Memory B cell (primary cell): ENCODE data around the gene NDUFA7.
"Not testable (repeated sequence)": the region's sequence is repeated elsewhere in the genome, so short reads cannot be mapped to it uniquely, and the experiment has no call there.

Source experiments
- ATAC-seq: fragments of 150-1000 bp; cut with Tn5 transposase; 2 replicates; pipeline ENCODE4 v1.10.0; 2021; ENCODE audit warnings: low read depth, mild to moderate bottlenecking, moderate library complexity
- DNase-seq, 2 donors: peaks; one replicate each; pipeline ENCODE4 v3.0.0; 2022; ENCODE audit warnings: low spot score in 2 of 2
- H3K27ac Mint-ChIP-seq: one replicate; pipeline ENCODE4 v1.8.0; 2022; ENCODE audit warnings: mild to moderate bottlenecking, moderate library complexity, mixed read lengths
- H3K27me3 Mint-ChIP-seq: one replicate; pipeline ENCODE4 v1.8.0; 2022; ENCODE audit warnings: mixed read lengths
- H3K36me3 Mint-ChIP-seq: one replicate; pipeline ENCODE4 v1.8.0; 2022; ENCODE audit warnings: mild to moderate bottlenecking, mixed read lengths
- H3K4me1 Mint-ChIP-seq: one replicate; pipeline ENCODE4 v1.8.0; 2022; ENCODE audit warnings: mixed read lengths
- H3K4me3 Mint-ChIP-seq: one replicate; pipeline ENCODE4 v1.8.0; 2022; ENCODE audit warnings: mild to moderate bottlenecking, moderate library complexity, mixed read lengths
- H3K9me3 Mint-ChIP-seq: one replicate; pipeline ENCODE4 v1.8.0; 2022; ENCODE audit warnings: mixed read lengths

Gene NDUFA7

DNA sequence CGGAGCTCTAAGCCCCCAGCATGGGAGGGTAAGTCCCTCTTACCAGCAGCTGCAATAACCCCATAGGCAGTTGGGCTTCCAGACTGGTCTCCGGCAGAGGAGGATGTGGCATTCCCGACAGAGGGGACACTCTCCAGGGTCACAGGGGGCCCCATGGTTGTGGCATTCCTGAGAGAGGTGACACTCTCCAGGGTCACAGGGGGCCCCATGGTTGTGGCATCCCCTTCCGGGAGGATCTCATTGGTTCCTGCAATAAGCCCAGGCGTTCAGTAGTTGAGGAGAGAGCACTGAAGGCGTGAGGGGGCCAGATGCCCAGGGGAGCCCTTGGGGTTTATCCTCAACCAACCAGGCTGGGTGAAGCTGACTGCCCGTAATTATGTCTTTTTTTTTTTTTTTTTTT is 18.4 kb downstream of the NDUFA7 start:
- Mint-ChIP-seq H3K36me3 (no peaks in the 10 kb centered on the region), H3K4me3 (no peak overlapping the region), H3K9me3 (no peaks in the 10 kb centered on the region), H3K27me3 (no peaks in the 10 kb centered on the region), H3K27ac (no peak overlapping the region), H3K4me1 (peaks cover 9% of the 10 kb centered on the region)
- ATAC-seq, result no peak
- DNase-seq, result peak in 1 of 2 donors; percentile 7

DNA sequence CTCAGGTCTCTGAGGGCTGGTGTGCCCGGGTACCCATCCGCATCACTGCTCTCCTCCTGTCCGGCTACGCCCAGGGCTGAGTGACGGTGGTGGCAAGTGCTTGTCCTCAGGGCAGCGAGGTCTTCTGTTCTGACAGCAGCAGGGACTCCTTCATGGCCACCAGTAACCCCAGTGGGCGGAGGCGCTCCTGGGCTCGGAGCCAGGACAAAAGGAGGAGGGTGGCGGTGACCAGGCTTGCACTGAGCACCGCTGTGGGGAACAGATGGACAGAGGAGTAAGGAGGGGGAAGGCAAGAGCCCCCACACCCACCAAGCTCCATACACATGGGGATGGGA is 18.9 kb downstream of the NDUFA7 start:
- no peak overlapping the region for H3K4me3 Mint-ChIP-seq
- ATAC-seq (no peak), DNase-seq (no peak)
- no peak overlapping the region for H3K27ac Mint-ChIP-seq
- no peaks in the 10 kb centered on the region for H3K9me3 Mint-ChIP-seq
- peaks cover 5% of the 10 kb centered on the region for H3K4me1 Mint-ChIP-seq
- H3K36me3 Mint-ChIP-seq, result no peaks in the 10 kb centered on the region
- H3K27me3 Mint-ChIP-seq, result no peaks in the 10 kb centered on the region

DNA sequence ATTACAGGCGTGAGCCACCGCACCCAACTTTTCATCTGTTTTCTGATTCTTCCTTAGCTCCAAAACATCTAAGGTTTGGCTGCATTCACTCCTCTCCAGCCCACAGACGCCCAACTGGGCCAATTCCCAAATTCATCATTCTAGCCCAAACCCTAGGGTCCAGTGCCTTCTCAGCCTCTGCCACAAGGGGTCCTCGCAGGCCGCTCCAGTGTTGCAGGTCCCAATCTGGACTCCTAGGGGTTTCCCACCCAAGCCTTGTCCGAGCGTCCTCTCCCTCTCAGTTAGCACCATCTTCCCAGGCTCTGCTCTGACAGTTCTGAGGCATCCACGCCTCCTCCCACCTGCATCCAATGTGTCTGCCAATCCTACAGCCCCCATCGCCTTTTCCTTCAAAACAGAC is 29.8 kb downstream of the NDUFA7 start:
- peak; percentile 47 for ATAC-seq
- H3K36me3 Mint-ChIP-seq, H3K27ac Mint-ChIP-seq, H3K27me3 Mint-ChIP-seq, H3K4me1 Mint-ChIP-seq, H3K9me3 Mint-ChIP-seq, DNase-seq, H3K4me3 Mint-ChIP-seq: not testable (repeated sequence)

DNA sequence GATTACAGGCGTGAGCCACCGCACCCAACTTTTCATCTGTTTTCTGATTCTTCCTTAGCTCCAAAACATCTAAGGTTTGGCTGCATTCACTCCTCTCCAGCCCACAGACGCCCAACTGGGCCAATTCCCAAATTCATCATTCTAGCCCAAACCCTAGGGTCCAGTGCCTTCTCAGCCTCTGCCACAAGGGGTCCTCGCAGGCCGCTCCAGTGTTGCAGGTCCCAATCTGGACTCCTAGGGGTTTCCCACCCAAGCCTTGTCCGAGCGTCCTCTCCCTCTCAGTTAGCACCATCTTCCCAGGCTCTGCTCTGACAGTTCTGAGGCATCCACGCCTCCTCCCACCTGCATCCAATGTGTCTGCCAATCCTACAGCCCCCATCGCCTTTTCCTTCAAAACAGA is 44.7 kb downstream of the NDUFA7 start:
- not testable (repeated sequence) for DNase-seq, H3K27me3 Mint-ChIP-seq, H3K4me1 Mint-ChIP-seq, H3K4me3 Mint-ChIP-seq, H3K27ac Mint-ChIP-seq, H3K36me3 Mint-ChIP-seq, H3K9me3 Mint-ChIP-seq
- ATAC-seq, result peak; percentile 51

DNA sequence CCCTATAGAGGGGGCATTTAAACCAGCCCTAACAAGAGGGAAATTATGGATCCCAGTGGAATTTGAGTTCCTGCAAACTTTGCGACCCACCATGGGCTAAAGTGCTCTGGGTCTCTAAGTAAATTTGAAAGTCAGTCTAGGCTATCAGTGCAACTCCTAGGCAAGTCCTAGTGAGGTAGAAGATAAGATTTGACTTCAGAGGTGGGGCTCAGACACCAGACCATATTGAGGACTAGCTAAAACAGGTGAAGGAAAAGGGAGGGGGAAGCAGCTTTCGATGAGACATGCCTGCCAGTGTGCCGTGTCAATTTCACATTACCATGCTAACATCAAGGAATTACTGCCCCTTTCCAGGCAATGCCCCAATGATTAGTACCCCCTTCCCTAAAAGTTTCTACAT is 51.5 kb downstream of the NDUFA7 start:
- no peaks in the 10 kb centered on the region for H3K9me3 Mint-ChIP-seq
- H3K27ac Mint-ChIP-seq, result peak overlapping the region; percentile 95
- ATAC-seq (no peak), DNase-seq (peak in 1 of 2 donors; percentile 10)
- H3K36me3 Mint-ChIP-seq, result no peaks in the 10 kb centered on the region
- H3K4me1 Mint-ChIP-seq, result peaks cover 13% of the 10 kb centered on the region
- H3K27me3 Mint-ChIP-seq, result no peaks in the 10 kb centered on the region
- peak overlapping the region; percentile 86 for H3K4me3 Mint-ChIP-seq

DNA sequence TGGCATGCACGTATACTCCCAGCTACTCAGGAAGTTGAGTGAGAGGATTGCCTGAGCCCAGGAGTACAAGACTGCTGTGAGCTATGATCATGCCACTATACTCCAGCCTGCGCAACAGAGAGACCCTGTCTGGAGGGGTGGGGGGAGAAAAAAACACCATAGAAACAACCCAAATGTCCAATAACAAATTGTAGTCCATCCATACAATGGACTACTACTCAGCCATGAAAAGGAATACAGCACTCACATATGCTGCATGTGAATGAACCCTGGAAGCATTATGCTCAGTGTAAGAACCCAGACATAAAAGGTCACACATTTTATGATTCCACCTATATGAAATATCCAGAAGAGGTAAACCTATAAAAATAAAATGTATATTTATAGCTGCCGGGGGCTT is 55.3 kb downstream of the NDUFA7 start:
- Mint-ChIP-seq H3K27me3 (no peaks in the 10 kb centered on the region), H3K4me1 (peaks cover 13% of the 10 kb centered on the region), H3K4me3 (no peak overlapping the region), H3K36me3 (peaks cover 9% of the 10 kb centered on the region), H3K9me3 (no peaks in the 10 kb centered on the region), H3K27ac (no peak overlapping the region)
- ATAC-seq (no peak), DNase-seq (no peak)

DNA sequence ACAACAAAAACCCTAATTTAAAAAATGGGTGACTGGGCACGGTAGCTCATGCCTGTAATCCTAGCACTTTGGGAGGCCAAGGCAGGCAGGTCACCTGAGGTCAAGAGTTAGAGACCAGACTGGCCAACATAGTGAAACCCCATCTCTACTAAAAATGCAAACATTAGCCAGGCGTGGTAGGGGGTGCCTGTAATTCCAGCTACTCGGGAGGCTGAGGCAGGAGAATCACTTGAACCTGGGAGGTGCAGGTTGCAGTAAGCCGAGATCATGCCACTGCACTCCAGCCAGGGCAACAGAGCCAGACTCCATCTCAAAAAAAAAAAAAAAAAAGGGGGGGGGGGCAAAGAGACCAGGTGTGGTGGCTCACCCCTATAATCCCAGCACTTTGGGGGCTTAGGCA is 56.9 kb downstream of the NDUFA7 start:
- Mint-ChIP-seq H3K4me1 (peaks cover 11% of the 10 kb centered on the region), H3K36me3 (peaks cover 16% of the 10 kb centered on the region)
- DNase-seq, H3K27me3 Mint-ChIP-seq, H3K4me3 Mint-ChIP-seq, ATAC-seq, H3K9me3 Mint-ChIP-seq, H3K27ac Mint-ChIP-seq: not testable (repeated sequence)

DNA sequence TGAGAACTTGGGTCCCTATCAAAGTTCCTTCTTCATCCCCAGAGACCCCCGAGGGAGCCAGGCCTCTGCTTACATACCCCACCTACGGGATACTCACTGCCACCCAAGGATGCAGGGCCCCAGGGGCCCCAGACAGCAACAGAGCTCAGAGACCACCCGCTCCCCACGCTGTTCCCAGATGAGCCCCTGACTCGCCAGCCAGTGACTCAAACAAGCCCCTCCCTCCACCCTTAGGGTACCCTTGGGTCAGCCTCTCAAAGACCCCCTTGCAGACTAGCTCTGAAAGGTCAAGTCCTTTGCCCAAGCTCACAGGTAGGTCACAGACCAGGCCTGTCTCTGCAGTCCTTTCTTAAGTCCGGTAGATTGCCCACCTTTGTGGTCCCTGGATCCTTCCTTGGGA is 58.7 kb downstream of the NDUFA7 start:
- Mint-ChIP-seq H3K4me1 (peaks cover 7% of the 10 kb centered on the region), H3K36me3 (peaks cover 27% of the 10 kb centered on the region), H3K27me3 (no peaks in the 10 kb centered on the region), H3K9me3 (no peaks in the 10 kb centered on the region), H3K27ac (no peak overlapping the region), H3K4me3 (no peak overlapping the region)
- DNase-seq (no peak), ATAC-seq (no peak)

DNA sequence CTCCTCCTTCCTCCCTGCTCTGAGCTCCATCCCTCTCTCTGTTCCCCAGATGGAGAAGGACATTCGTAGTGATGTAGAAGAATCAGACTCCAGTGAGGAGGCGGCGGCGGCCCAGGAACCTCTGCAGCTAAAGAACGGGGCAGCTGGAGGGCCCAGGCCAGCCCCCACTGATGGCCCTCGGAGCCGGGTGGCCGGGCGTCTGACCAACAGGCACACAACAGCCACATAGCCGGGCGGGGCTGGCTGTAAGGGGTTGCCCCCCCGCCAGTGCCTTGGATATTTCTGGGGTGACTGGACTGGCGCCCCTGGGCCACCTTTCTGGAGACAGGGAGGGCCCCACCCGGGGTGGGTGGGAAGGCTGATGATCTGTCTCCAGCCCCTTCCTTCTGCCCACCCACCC is 59.3 kb downstream of the NDUFA7 start:
- Mint-ChIP-seq H3K4me3 (no peak overlapping the region), H3K36me3 (peaks cover 32% of the 10 kb centered on the region), H3K27me3 (no peaks in the 10 kb centered on the region), H3K4me1 (peaks cover 7% of the 10 kb centered on the region), H3K9me3 (no peaks in the 10 kb centered on the region), H3K27ac (no peak overlapping the region)
- ATAC-seq (no peak), DNase-seq (no peak)

DNA sequence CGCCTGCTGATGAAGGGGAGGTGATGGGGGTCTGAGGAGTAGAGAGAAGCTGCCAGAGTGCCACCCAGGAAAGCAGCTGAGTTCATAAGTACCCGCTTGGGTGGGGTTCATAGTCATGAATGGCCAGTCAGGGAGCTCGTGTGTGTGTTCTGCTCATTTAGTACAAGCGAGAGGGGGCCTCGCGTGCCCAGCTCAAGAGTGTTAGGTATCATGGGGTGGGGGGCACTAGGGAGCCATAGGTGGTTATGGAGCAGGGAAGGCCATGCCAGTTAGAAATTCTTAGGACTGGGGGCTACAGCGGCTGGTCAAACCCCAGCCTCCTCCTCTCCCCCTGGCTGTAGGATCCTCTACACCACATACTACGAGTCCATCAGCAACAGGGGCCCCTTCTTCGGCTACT is 59.8 kb downstream of the NDUFA7 start:
- DNase-seq (no peak), ATAC-seq (no peak)
- no peaks in the 10 kb centered on the region for H3K27me3 Mint-ChIP-seq
- peaks cover 32% of the 10 kb centered on the region for H3K36me3 Mint-ChIP-seq
- H3K4me1 Mint-ChIP-seq, result peaks cover 7% of the 10 kb centered on the region
- no peak overlapping the region for H3K4me3 Mint-ChIP-seq
- H3K27ac Mint-ChIP-seq, result no peak overlapping the region
- H3K9me3 Mint-ChIP-seq, result no peaks in the 10 kb centered on the region
